Subcutaneous abdominal adipose tissue (tissue), 5 donors: ENCODE results near the gene MEAK7.

Source experiments
- H3K27ac ChIP-seq: one replicate; pipeline ENCODE4 v1.7.0; 2013; ENCODE audit warnings: low read depth, mild to moderate bottlenecking, inconsistent platforms, low read length, moderate library complexity
- H3K27me3 ChIP-seq, 5 donors: one replicate each; pipeline ENCODE4 v1.7.0; 2013; ENCODE audit warnings: low read length in 5 of 5, inconsistent platforms in 1 of 5; ENCODE audit not compliant: control insufficient read depth in 5 of 5, insufficient read depth in 4 of 5
- H3K36me3 ChIP-seq, 5 donors: one replicate each; pipeline ENCODE4 v1.7.0; 2013; ENCODE audit warnings: low read length in 5 of 5; ENCODE audit not compliant: control insufficient read depth in 5 of 5, insufficient read depth in 5 of 5
- H3K4me1 ChIP-seq, 5 donors: one replicate each; pipeline ENCODE4 v1.7.0; 2013; ENCODE audit warnings: low read length in 5 of 5, mild to moderate bottlenecking in 3 of 5, moderate library complexity in 1 of 5; ENCODE audit not compliant: control insufficient read depth in 5 of 5, insufficient read depth in 5 of 5
- H3K4me3 ChIP-seq, 5 donors: one replicate each; pipeline ENCODE4 v1.7.0; 2013; ENCODE audit warnings: low read length in 5 of 5, low read depth in 1 of 5
- H3K9ac ChIP-seq, 5 donors: one replicate each; pipeline ENCODE4 v1.7.0; 2013; ENCODE audit warnings: low read length in 5 of 5, mild to moderate bottlenecking in 4 of 5, moderate library complexity in 3 of 5
- H3K9me3 ChIP-seq, 5 donors: one replicate each; pipeline ENCODE4 v1.7.0; 2013; ENCODE audit warnings: low read length in 5 of 5; ENCODE audit not compliant: control insufficient read depth in 5 of 5
- donor health status: healthy.
- donor health status: healthy.
- donor health status: healthy.
- donor health status: healthy.
- donor health status: healthy.

The MEAK7 gene

GRCh38 chr16:84475643-84476240, 28.7 kb downstream of the MEAK7 start:
- peaks cover 5 to 31% (median 18%) of the 10 kb centered on the region in 5 donors for H3K36me3 ChIP-seq
- H3K27ac ChIP-seq, result no peak overlapping the region
- no peaks in the 10 kb centered on the region for H3K4me1 ChIP-seq
- no peak overlapping the region for H3K4me3 ChIP-seq
- no peaks in the 10 kb centered on the region for H3K27me3 ChIP-seq
- H3K9me3 ChIP-seq, result peaks cover 0 to 5% (median 0%) of the 10 kb centered on the region in 5 donors
- H3K9ac ChIP-seq, result no peak overlapping the region

- Histone ChIP-seq H3K4me3 (no peak overlapping the region), H3K27me3 (no peaks in the 10 kb centered on the region), H3K36me3 (peaks cover 4 to 12% (median 6%) of the 10 kb centered on the region in 5 donors), H3K4me1 (no peaks in the 10 kb centered on the region), H3K27ac (no peak overlapping the region), H3K9me3 (peaks cover 0 to 10% (median 5%) of the 10 kb centered on the region in 5 donors), H3K9ac (no peak overlapping the region)
These were observed 32.5 kb downstream of the MEAK7 start for GRCh38 chr16:84471966-84472365.

DNA sequence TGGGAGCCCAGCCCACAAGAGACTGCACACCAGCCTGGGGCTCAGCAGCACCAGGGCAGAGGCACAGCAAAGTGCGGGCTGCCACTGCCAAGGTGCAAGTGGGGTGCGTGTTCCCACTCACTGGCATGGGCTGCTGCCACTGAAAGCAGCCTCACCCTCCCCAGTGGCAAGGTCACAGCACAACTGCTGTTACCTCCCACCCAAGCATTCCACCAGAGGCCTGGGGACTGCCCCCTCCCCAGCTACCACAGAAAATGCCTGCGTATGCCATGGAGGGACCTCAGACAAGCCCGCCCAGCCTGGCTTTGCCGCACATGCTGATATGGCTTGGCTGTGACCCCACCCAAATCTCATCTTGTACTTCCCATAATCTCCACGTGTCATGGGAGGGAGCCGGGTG, 33.1 kb downstream of the MEAK7 start:
- no peak overlapping the region for H3K27ac ChIP-seq
- no peak overlapping the region for H3K4me3 ChIP-seq
- no peaks in the 10 kb centered on the region for H3K4me1 ChIP-seq
- H3K9ac ChIP-seq, result no peak overlapping the region
- no peaks in the 10 kb centered on the region for H3K27me3 ChIP-seq
- peaks cover 0 to 13% (median 8%) of the 10 kb centered on the region in 5 donors for H3K9me3 ChIP-seq
- H3K36me3 ChIP-seq, result peaks cover 4 to 14% (median 6%) of the 10 kb centered on the region in 5 donors

- Histone ChIP-seq H3K9me3 (peaks cover 0 to 13% (median 4%) of the 10 kb centered on the region in 5 donors), H3K9ac (no peak overlapping the region), H3K27ac (no peak overlapping the region), H3K4me3 (peak overlapping the region in 1 of 5 donors; percentile 5), H3K27me3 (no peaks in the 10 kb centered on the region), H3K4me1 (no peaks in the 10 kb centered on the region), H3K36me3 (peaks cover 6 to 21% (median 12%) of the 10 kb centered on the region in 5 donors)
These were observed 36.8 kb downstream of the MEAK7 start for GRCh38 chr16:84467709-84468108.

- peaks cover 0 to 13% (median 4%) of the 10 kb centered on the region in 5 donors for H3K9me3 ChIP-seq
- peak overlapping the region in 1 of 5 donors; percentile 5 for H3K4me3 ChIP-seq
- H3K27ac ChIP-seq, result no peak overlapping the region
These were observed 37.2 kb downstream of the MEAK7 start for GRCh38 chr16:84467256-84467655.

DNA sequence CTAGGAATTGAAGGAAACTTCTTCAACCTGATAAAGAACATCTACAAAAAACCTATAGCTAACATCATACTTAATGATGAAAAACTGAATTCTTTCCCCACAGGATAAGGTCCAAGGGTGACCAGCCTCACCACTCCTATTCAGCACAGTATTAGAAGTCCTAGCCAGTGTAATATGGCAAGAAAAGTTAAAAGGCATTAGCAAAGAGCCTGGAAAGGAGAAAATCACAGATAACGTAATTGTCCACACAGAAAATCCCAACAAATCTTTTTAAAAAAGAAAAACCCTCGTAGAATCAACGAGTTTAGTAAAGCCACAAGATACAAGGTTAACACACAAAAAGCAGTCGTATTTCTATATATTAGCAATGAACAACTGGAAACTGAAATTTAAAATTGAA, 37.8 kb downstream of the MEAK7 start:
- Histone ChIP-seq H3K9me3 (peaks cover 0 to 13% (median 4%) of the 10 kb centered on the region in 5 donors), H3K36me3 (peaks cover 6 to 24% (median 16%) of the 10 kb centered on the region in 5 donors), H3K27me3 (peaks cover 0 to 2% (median 0%) of the 10 kb centered on the region in 5 donors), H3K9ac (no peak overlapping the region), H3K4me1 (no peaks in the 10 kb centered on the region), H3K4me3 (no peak overlapping the region), H3K27ac (no peak overlapping the region)

More at GRCh38 chr16:84467256-84467655, 37.2 kb downstream of the MEAK7 start:
- H3K27me3 ChIP-seq, result no peaks in the 10 kb centered on the region
- H3K36me3 ChIP-seq, result peaks cover 6 to 24% (median 12%) of the 10 kb centered on the region in 5 donors
- H3K4me1 ChIP-seq, result no peaks in the 10 kb centered on the region
- H3K9ac ChIP-seq, result no peak overlapping the region

DNA sequence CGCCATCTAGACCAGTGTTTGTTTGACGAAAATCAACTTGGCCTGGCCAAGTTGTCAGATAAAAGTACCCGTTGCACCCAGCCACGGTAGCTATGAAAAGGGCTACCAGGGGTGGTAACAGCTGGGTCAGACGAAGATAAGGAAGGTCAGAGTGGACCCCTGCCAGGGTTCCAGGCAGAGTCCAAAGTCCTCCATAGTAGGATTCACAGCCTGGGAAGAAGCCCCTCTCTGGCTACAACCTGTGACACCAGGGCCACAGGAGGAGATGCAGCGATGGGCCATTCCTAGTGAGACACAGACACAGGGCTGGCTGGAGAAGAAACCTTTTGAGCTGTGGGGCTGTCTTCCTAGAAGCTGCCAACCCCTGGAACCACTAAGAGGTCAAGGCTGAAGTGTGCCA, 39.3 kb downstream of the MEAK7 start:
- no peak overlapping the region for H3K27ac ChIP-seq
- H3K9ac ChIP-seq, result no peak overlapping the region

DNA sequence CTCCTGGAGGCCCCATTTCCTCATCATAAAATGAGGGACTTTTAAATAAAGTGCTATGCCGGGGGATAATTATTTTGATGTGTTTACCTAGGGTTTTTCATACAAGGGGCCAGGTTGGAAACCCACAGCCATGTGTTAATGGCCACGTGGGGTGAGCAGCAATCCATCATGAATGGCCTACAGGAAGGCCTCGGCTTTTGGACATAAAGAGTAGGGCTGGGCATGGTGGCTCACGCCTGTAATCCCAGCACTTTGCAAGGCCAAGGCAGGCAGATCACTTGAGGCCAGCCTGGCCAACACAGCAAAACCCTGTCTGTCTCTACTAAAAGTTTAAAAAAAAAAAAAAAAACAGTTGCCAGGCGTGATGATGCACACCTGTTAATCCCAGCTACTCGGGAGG, 40.3 kb downstream of the MEAK7 start:
- no peak overlapping the region for H3K9ac ChIP-seq
- peaks cover 0 to 2% (median 0%) of the 10 kb centered on the region in 5 donors for H3K27me3 ChIP-seq
- peaks cover 0 to 13% (median 4%) of the 10 kb centered on the region in 5 donors for H3K9me3 ChIP-seq
- H3K36me3 ChIP-seq, result peaks cover 6 to 27% (median 16%) of the 10 kb centered on the region in 5 donors
- no peak overlapping the region for H3K4me3 ChIP-seq
- no peak overlapping the region for H3K27ac ChIP-seq
- H3K4me1 ChIP-seq, result no peaks in the 10 kb centered on the region

More for the DNA sequence above, 39.3 kb downstream of the MEAK7 start:
- H3K36me3 ChIP-seq, result peaks cover 6 to 27% (median 16%) of the 10 kb centered on the region in 5 donors
- H3K4me3 ChIP-seq, result no peak overlapping the region
- H3K4me1 ChIP-seq, result no peaks in the 10 kb centered on the region
- peaks cover 0 to 13% (median 4%) of the 10 kb centered on the region in 5 donors for H3K9me3 ChIP-seq
- peaks cover 0 to 2% (median 0%) of the 10 kb centered on the region in 5 donors for H3K27me3 ChIP-seq

DNA sequence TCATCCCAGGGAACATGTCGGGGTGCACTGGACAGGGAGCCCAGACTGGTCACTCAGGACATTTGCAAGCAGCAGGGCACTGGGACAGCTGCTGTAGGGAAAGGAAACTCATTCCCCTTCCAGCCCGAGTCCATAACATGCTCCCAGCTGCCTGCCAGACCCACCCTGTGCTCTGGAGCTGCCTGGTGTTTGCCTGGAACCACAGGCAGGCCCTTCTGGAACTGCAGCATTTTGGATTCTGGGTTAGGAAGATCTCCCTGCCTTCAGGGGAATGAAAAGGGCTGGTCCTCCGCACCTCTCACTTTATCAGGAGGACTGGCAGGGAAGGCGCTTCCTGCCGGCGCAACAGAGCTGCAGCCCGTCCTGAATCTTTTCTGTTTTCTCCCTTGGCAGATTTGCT, 41.2 kb downstream of the MEAK7 start:
- H3K36me3 ChIP-seq, result peaks cover 6 to 27% (median 16%) of the 10 kb centered on the region in 5 donors
- H3K9ac ChIP-seq, result no peak overlapping the region
- peaks cover 0 to 13% (median 4%) of the 10 kb centered on the region in 5 donors for H3K9me3 ChIP-seq
- H3K4me3 ChIP-seq, result no peak overlapping the region
- H3K4me1 ChIP-seq, result no peaks in the 10 kb centered on the region
- H3K27me3 ChIP-seq, result peaks cover 0 to 2% (median 0%) of the 10 kb centered on the region in 5 donors
- no peak overlapping the region for H3K27ac ChIP-seq

DNA sequence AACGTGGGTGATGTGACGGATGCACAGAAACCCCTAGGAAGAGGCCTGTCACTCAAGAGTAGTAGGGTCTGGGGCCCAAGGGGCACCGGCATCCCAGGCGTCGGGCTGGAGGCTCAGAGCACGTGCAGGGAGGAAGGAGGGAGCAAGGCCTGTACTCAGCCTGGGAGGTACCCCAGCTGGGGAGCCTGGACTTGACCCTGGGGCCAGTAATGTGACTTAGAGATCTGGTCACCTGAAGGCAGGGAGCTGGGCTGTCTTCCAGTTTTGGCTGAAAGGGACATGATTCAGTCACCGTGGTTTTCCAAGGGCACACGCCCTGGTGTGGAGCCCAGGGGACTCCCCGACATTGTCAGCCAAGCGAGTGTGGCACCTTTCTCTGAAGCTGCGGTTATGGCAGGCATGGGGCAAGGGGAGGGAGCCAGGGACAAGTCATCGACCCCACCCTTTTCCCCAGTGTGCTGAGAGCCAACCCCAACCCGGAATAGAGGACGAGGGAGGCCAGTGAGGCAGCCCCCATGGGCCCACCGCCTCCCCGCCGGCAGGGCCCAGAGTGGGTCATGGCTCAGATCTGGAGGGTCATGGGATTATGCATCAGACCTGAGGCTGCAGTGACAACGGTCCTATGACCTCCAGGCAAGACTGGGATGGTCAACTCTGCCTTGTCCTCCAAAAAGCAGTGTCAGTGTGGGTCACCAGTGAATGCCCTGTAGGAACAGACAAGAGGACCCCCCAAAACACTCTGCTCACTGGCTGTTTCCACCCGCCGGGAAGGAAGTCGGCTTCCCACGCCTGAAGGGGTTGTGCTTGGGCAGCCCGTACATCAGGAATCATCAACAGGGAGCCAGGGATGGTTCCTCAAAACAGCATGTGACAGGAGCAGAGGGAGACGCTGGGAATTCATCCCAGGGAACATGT, 41.9 kb downstream of the MEAK7 start:
- Histone ChIP-seq H3K4me1 (no peaks in the 10 kb centered on the region), H3K27me3 (peaks cover 0 to 2% (median 0%) of the 10 kb centered on the region in 5 donors), H3K9ac (no peak overlapping the region), H3K9me3 (peaks cover 0 to 9% (median 3%) of the 10 kb centered on the region in 5 donors), H3K27ac (no peak overlapping the region), H3K4me3 (no peak overlapping the region), H3K36me3 (peaks cover under 1 to 21% (median 16%) of the 10 kb centered on the region in 5 donors)
